DND-41 (cell line): ENCODE measurements around the gene MYG1.
A peak's percentile ranks its signal among the peaks of the same experiment; 100 is the strongest.
"Not testable (repeated sequence)": the region's sequence is repeated elsewhere in the genome, so short reads cannot be mapped to it uniquely, and the experiment has no call there.

ENCODE experiments used
- ATAC-seq: fragments of 200-7000 bp; cut with Tn5 transposase; 3 replicates; pipeline ENCODE4 v1.9.1; 2021; ENCODE audit warnings: low read depth; ENCODE audit not compliant: insufficient read depth
- DNase-seq: peaks from one replicate; pipeline ENCODE4 v3.0.0-alpha.2; 2020
- H2AFZ ChIP-seq: 2 replicates; pipeline ENCODE4 v1.6.0; 2012; ENCODE audit warnings: low read depth, low read length
- H3K27ac ChIP-seq: 2 replicates; pipeline ENCODE4 v1.5.1; 2012; ENCODE audit warnings: low read length, inconsistent platforms
- H3K27me3 ChIP-seq: fragments of 200-600 bp; sonication (generic); 2 replicates; pipeline ENCODE4 v1.6.0; 2012; ENCODE audit warnings: low read length, mild to moderate bottlenecking, inconsistent platforms; ENCODE audit not compliant: insufficient read depth, poor library complexity
- H3K36me3 ChIP-seq: 2 replicates; pipeline ENCODE4 v1.5.1; 2012; ENCODE audit warnings: low read length, inconsistent platforms; ENCODE audit not compliant: insufficient read depth
- H3K4me1 ChIP-seq: 2 replicates; pipeline ENCODE4 v1.5.1; 2012; ENCODE audit warnings: mild to moderate bottlenecking, low read length; ENCODE audit not compliant: insufficient read depth
- H3K4me2 ChIP-seq: 2 replicates; pipeline ENCODE4 v1.6.0; 2012; ENCODE audit warnings: mild to moderate bottlenecking, moderate library complexity, low read length, inconsistent platforms; ENCODE audit not compliant: insufficient read depth
- H3K4me3 ChIP-seq, 2 experiments: fragments of 200-600 bp in 1 of 2; shearing (Covaris generic) in 1 of 2; 2 replicates each; pipeline ENCODE4 v1.5.1; 2012 to 2016; ENCODE audit warnings: inconsistent platforms in 2 of 2, low read length in 2 of 2, mild to moderate bottlenecking in 2 of 2, low read depth in 1 of 2, moderate library complexity in 1 of 2
- H3K79me2 ChIP-seq: 2 replicates; pipeline ENCODE4 v1.6.0; 2012; ENCODE audit warnings: low read length, inconsistent platforms; ENCODE audit not compliant: insufficient read depth
- H3K9ac ChIP-seq: 2 replicates; pipeline ENCODE4 v1.6.0; 2012; ENCODE audit warnings: low read depth, mild to moderate bottlenecking, inconsistent platforms, low read length, moderate library complexity
- H3K9me3 ChIP-seq: 2 replicates; pipeline ENCODE4 v1.5.1; 2012; ENCODE audit warnings: low read length, moderate library complexity, mild to moderate bottlenecking, inconsistent platforms; ENCODE audit not compliant: insufficient read depth, severe bottlenecking
- H4K20me1 ChIP-seq: 2 replicates; pipeline ENCODE4 v1.6.0; 2012; ENCODE audit warnings: low read length; ENCODE audit not compliant: insufficient read depth
- CTCF ChIP-seq: IDR thresholded peaks from 2 replicates; pipeline ENCODE4 v1.5.1; 2012; ENCODE audit warnings: borderline replicate concordance, low read length, moderate library complexity, mild to moderate bottlenecking; ENCODE audit not compliant: poor library complexity, severe bottlenecking; ENCODE audit errors: extremely low read depth
- EZH2 ChIP-seq: IDR thresholded peaks from 3 replicates; pipeline ENCODE4 v1.6.1; 2012; ENCODE audit warnings: borderline replicate concordance, low read depth, mild to moderate bottlenecking, moderate library complexity, low read length, inconsistent platforms; ENCODE audit not compliant: severe bottlenecking

Gene MYG1

DNA sequence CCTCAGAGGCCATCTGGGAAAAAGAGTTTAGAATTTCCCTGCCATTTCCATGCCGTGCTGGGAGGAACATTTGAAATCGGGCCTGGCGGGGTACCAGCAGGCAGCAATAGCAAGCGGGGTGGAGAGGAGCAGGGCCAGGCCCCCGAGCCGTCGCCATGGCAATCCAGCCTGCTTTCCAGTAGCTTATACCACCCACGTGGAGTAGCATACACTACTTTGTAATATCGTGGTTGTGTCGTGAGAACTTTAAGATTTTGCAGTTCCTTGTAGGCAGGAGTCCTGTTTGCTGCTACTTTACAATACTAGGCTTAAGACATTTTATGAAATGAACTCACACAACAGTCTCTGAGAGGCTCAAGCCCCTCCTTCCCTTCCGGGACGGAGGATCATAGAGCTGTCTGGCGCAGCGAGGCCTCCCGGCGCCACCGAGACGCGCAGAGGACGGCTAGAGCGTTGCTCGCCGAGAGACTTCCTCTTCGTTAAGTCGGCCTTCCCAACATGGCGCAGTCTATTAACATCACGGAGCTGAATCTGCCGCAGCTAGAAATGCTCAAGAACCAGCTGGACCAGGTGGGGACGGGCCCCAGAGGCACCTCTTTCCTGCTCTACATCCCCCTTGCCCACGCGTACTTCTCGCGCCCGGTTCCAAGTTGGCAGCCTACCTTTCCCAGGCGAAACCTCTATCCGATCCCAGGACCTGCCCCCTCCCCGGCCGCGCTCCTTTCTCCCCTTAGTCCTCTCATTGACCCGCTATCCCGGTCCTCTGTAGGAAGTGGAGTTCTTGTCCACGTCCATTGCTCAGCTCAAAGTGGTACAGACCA, 4.2 kb upstream of the MYG1 start, which contains the start of gene PFDN5:
Gene PFDN5 (plus strand): TSS at position 473 of the 821 bp plus-strand sequence. CDS start 26 bp downstream, at position 499.
- TF ChIP-seq EZH2 = no peak
- no peak for TF ChIP-seq CTCF
- peak within 1 kb of the TSS; percentile 85 for H3K9ac ChIP-seq
- H3K4me3 ChIP-seq = peak within 1 kb of the TSS; percentile 75 to 78
- peak within 1 kb of the TSS; percentile 97 for H3K4me2 ChIP-seq
- H2AFZ ChIP-seq = peak within 1 kb of the TSS; percentile 97
- 0 out of 2 replicates have a peak, but pooled peaks cover 3% of the 10 kb centered on the region for H4K20me1 ChIP-seq
- ATAC-seq (peak; percentile 92), DNase-seq (peak; percentile 91)
- H3K4me1 ChIP-seq = peaks cover 50% of the 10 kb centered on the region
- H3K36me3 ChIP-seq = peaks cover 53% of the 10 kb centered on the region
- H3K9me3 ChIP-seq = no peaks in the 10 kb centered on the region
- H3K27me3 ChIP-seq = no peaks in the 10 kb centered on the region
- peak within 1 kb of the TSS; percentile 95 for H3K27ac ChIP-seq
- H3K79me2 ChIP-seq = peaks cover 33% of the 10 kb centered on the region

- 0 out of 2 replicates have a peak, but pooled peaks cover 3% of the 10 kb centered on the region for H4K20me1 ChIP-seq
- H2AFZ ChIP-seq = peak overlapping the region; percentile 97
- ATAC-seq (no peak), DNase-seq (no peak)
- TF ChIP-seq CTCF (no peak), EZH2 (no peak)
- H3K27ac ChIP-seq = peak overlapping the region; percentile 95
- H3K4me2 ChIP-seq = peak overlapping the region; percentile 97
- no peaks in the 10 kb centered on the region for H3K27me3 ChIP-seq
- H3K36me3 ChIP-seq = peaks cover 47% of the 10 kb centered on the region
- H3K4me3 ChIP-seq = peak overlapping the region; percentile 75 to 78
- peaks cover 55% of the 10 kb centered on the region for H3K4me1 ChIP-seq
- H3K79me2 ChIP-seq = peaks cover 39% of the 10 kb centered on the region
- H3K9me3 ChIP-seq = no peaks in the 10 kb centered on the region
- H3K9ac ChIP-seq = peak overlapping the region; percentile 85
These were observed 3.6 kb upstream of the MYG1 start for GRCh38 chr12:53295891-53296219.

DNA sequence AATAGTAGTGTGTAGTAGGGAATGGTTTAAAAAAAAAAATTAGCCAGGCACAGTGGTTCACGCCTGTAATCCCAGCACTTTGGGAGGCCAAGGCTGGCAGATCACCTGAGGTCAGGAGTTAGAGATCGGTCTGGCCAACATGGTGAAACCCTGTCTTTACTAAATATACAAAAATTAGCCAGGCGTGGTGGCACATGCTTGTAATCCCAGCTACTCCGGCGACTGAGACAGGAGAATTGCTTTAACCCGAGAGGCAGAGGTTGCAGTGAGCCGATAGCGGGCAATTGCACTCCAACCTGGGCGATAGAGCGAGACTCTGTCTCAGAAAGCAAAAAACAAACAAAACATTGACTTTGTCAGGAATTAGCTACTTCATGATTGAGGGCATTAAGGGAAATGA, 2.4 kb upstream of the MYG1 start:
- H3K27me3 ChIP-seq, H3K9ac ChIP-seq, H3K9me3 ChIP-seq, H4K20me1 ChIP-seq, DNase-seq, ATAC-seq, H3K4me3 ChIP-seq, H2AFZ ChIP-seq, H3K27ac ChIP-seq: not testable (repeated sequence)
- H3K4me1 ChIP-seq = peaks cover 67% of the 10 kb centered on the region
- peak overlapping the region; percentile 97 for H3K4me2 ChIP-seq
- peaks cover 51% of the 10 kb centered on the region for H3K36me3 ChIP-seq
- peaks cover 48% of the 10 kb centered on the region for H3K79me2 ChIP-seq

GRCh38 chr12:53298164-53298563, 1.3 kb upstream of the MYG1 start:
- no peak overlapping the region for H3K9ac ChIP-seq
- no peaks in the 10 kb centered on the region for H3K9me3 ChIP-seq
- H3K27me3 ChIP-seq = no peaks in the 10 kb centered on the region
- no peak overlapping the region for H3K27ac ChIP-seq
- H3K4me3 ChIP-seq = no peak overlapping the region
- peaks cover 58% of the 10 kb centered on the region for H3K79me2 ChIP-seq
- TF ChIP-seq EZH2 (no peak), CTCF (no peak)
- DNase-seq = no peak
- H2AFZ ChIP-seq = no peak overlapping the region
- no peak overlapping the region for H3K4me2 ChIP-seq
- no peak for ATAC-seq
- H3K36me3 ChIP-seq = peaks cover 51% of the 10 kb centered on the region
- peaks cover 3% of the 10 kb centered on the region; the same call in 1 of the 2 replicates for H4K20me1 ChIP-seq
- peaks cover 76% of the 10 kb centered on the region for H3K4me1 ChIP-seq
